HepG2 (cell line): ENCODE data around the gene ARHGEF6. TPM values are rescaled to one million over a fixed set of nuclear protein-coding genes. Genes with fewer than 3 reads are reported as not detected.

ENCODE experiments used
- ATAC-seq: fragments of 200-7000 bp; cut with Tn5 transposase; 3 replicates; pipeline ENCODE4 v1.9.1; 2020; ENCODE audit warnings: mild to moderate bottlenecking, moderate library complexity
- BruUV-seq: library from RNA; stranded (reverse); fragments of 400-500 nt; replicated peaks from 2 replicates; lab custom pipeline; 2021; lab: Mats Ljungman, UMichigan
- CTCF ChIA-PET: fragments of 300-600 bp; formaldehyde crosslinking; extraction: SDS; loops from one replicate; lab custom pipeline; 2021; ENCODE audit warnings: low total read pairs, inconsistent platforms, low intra/inter-chr PET ratio; lab: Yijun Ruan, JAX
- POLR2A ChIA-PET: fragments of 350-600 bp; sonication (Branson Sonifier 250); formaldehyde crosslinking; loops from one replicate; lab custom pipeline; 2020; ENCODE audit warnings: antibody characterized with exemption, inconsistent platforms; lab: Yijun Ruan, JAX
- DNase-seq: peaks from one replicate; pipeline ENCODE4 v3.0.0-alpha.2; 2015; ENCODE audit warnings: low spot score
- FAIRE-seq: peaks from 3 replicates; lab custom pipeline; 2011; peaks lifted over from hg19 to GRCh38; lab: Jason Lieb, UNC
- H2AFZ ChIP-seq: one replicate; pipeline ENCODE4 v1.6.1; 2011; ENCODE audit warnings: low read length, inconsistent platforms
- H3K27ac ChIP-seq: fragments of 300-600 bp; 3 replicates; pipeline ENCODE4 v1.8.0; 2011; ENCODE audit warnings: mixed run types, mild to moderate bottlenecking, mixed read lengths, low read length, inconsistent platforms; ENCODE audit not compliant: insufficient read depth; ENCODE audit errors: extremely low read length
- H3K27me3 ChIP-seq, 2 experiments: fragments of 200-600 bp in 1 of 2; 2 replicates in 1 of 2; 3 replicates in 1 of 2; pipeline versions ENCODE4 v1.6.0 to v1.8.0; 2011; ENCODE audit warnings: low read length in 2 of 2, mild to moderate bottlenecking in 2 of 2, moderate library complexity in 2 of 2, inconsistent platforms in 1 of 2; ENCODE audit not compliant: insufficient read depth in 2 of 2, control insufficient read depth in 1 of 2
- H3K36me3 ChIP-seq, 2 experiments: fragments of 200-600 bp in 1 of 2; replicated peaks in 1 of 2; 2 replicates in 1 of 2; 3 replicates in 1 of 2; pipeline versions ENCODE4 v1.5.1 to v1.8.0; 2011; ENCODE audit warnings: low read length in 2 of 2, inconsistent platforms in 1 of 2; ENCODE audit not compliant: insufficient read depth in 2 of 2, control insufficient read depth in 1 of 2
- H3K4me1 ChIP-seq: 2 replicates; pipeline ENCODE4 v1.5.1; 2012; ENCODE audit warnings: low read length, inconsistent platforms; ENCODE audit not compliant: insufficient read depth
- H3K4me2 ChIP-seq: 2 replicates; pipeline ENCODE4 v1.6.0; 2011; ENCODE audit warnings: low read depth, low read length, inconsistent platforms
- H3K4me3 ChIP-seq, 3 experiments: fragments of 200-600 bp in 1 of 3; sonication (generic), shearing (Covaris generic) in 1 of 3; replicated peaks in 1 of 3; 2 replicates each; pipeline ENCODE4 v1.5.1; 2011 to 2016; ENCODE audit warnings: low read length in 3 of 3, inconsistent platforms in 2 of 3, low read depth in 2 of 3, mild to moderate bottlenecking in 2 of 3, control low read depth in 1 of 3, mixed read lengths in 1 of 3; ENCODE audit not compliant: insufficient read depth in 1 of 3
- H3K79me2 ChIP-seq: one replicate; pipeline ENCODE4 v1.6.1; 2011; ENCODE audit warnings: low read length, inconsistent platforms; ENCODE audit not compliant: insufficient read depth
- H3K9ac ChIP-seq: 2 replicates; pipeline ENCODE4 v1.6.0; 2011; ENCODE audit warnings: mild to moderate bottlenecking, low read depth, low read length, inconsistent platforms; ENCODE audit not compliant: insufficient read depth
- H3K9me3 ChIP-seq: 2 replicates; pipeline ENCODE4 v1.5.1; 2012; ENCODE audit warnings: mild to moderate bottlenecking, low read length
- H4K20me1 ChIP-seq: 2 replicates; pipeline ENCODE4 v1.6.0; 2011; ENCODE audit warnings: inconsistent platforms, mild to moderate bottlenecking, low read length, moderate library complexity; ENCODE audit not compliant: insufficient read depth
- CTCF ChIP-seq: sonication (generic); formaldehyde crosslinking; IDR thresholded peaks from 2 replicates; pipeline ENCODE4 v1.5.0; 2020; ENCODE audit warnings: mild to moderate bottlenecking, missing genetic modification reagents, moderate library complexity
- GTF3A ChIP-seq: sonication (generic); formaldehyde crosslinking; conservative IDR thresholded peaks from 2 replicates; pipeline ENCODE4 v1.4.0; 2020; ENCODE audit warnings: mild to moderate bottlenecking, missing genetic modification reagents
- HNF4G ChIP-seq, 2 experiments: sonication (generic) in 1 of 2; formaldehyde crosslinking in 1 of 2; IDR thresholded peaks; 2 replicates each; pipeline versions ENCODE4 v1.4.0 to v1.6.1; 2011 to 2020; ENCODE audit warnings: borderline replicate concordance in 2 of 2, low read depth in 2 of 2, mild to moderate bottlenecking in 2 of 2, low read length in 1 of 2, missing genetic modification reagents in 1 of 2, moderate library complexity in 1 of 2
- MAFK ChIP-seq, 2 experiments: IDR thresholded peaks in 1 of 2; conservative IDR thresholded peaks in 1 of 2; 2 replicates each; pipeline ENCODE4 v1.6.1; 2011; ENCODE audit warnings: improper control_type of control experiment in 2 of 2, low read length in 2 of 2
- NR2F1 ChIP-seq, 2 experiments: fragments of 450-650 bp in 1 of 2; formaldehyde crosslinking in 1 of 2; IDR thresholded peaks; 2 replicates each; pipeline versions ENCODE4 v1.5.0 to v1.6.1; 2016 to 2020; ENCODE audit warnings: mild to moderate bottlenecking in 1 of 2, missing compliant biosample characterization in 1 of 2, missing genetic modification reagents in 1 of 2, moderate library complexity in 1 of 2
- ZNF451 ChIP-seq: sonication (generic); formaldehyde crosslinking; IDR thresholded peaks from 2 replicates; pipeline ENCODE4 v1.5.0; 2020; ENCODE audit warnings: mild to moderate bottlenecking, missing genetic modification reagents
- ZNF629 ChIP-seq: sonication (generic); formaldehyde crosslinking; conservative IDR thresholded peaks from 2 replicates; pipeline ENCODE4 v1.5.0; 2020; ENCODE audit warnings: missing genetic modification reagents
- WGBS: methylation state at CpG from one replicate; pipeline ENCODE4 v1.1.6; 2017; ENCODE audit warnings: low lambda C conversion rate; 5-methylcytosine and 5-hydroxymethylcytosine counted together
- in situ Hi-C: cut with HindIII; loops from 2 replicates; pipeline ENCODE4 v1.10.0; 2017; ENCODE audit warnings: low pct_unique_long_range_greater_than_20kb; ENCODE audit not compliant: extremely low pct_ligation_motif_present
- intact Hi-C: fragments of 100-400 bp; cut with micrococcal nuclease; formaldehyde crosslinking; loops from one replicate; pipeline ENCODE4 v1.10.0; 2022; ENCODE audit not compliant: unreplicated experiment
- polyA plus RNA-seq, 8 experiments: library from polyadenylated mRNA; depleted of rRNA in 3 of 8; stranded (reverse) in 7 of 8; unstranded in 1 of 8; fragments of >200 nt; fragmentation: Illumina TruSeq in 4 of 8; extraction: Trizol in 4 of 8; gene quantifications; 2 replicates each; pipeline versions ENCODE4 v1.2.1 to v1.2.3, GENCODE V29; 2011 to 2016; ENCODE audit warnings: low read depth in 4 of 8, missing spikeins in 1 of 8, mixed read lengths in 1 of 8; ENCODE audit not compliant: insufficient read depth in 1 of 8
- total RNA-seq, 5 experiments: library from RNA; depleted of rRNA; stranded (reverse); fragments of >200 nt; fragmentation: Illumina TruSeq; extraction: Trizol; gene quantifications; 2 replicates each; pipeline ENCODE4 v1.2.3, GENCODE V29; 2016; ENCODE audit warnings: low read depth in 1 of 5

The ARHGEF6 gene
- total and polyA plus RNA-seq, 2 of the 13 experiments (the other 11 are each of a cell fraction or from before 2014, with no cell fraction given): 0.03 TPM; not detected in 1

GRCh38 chrX:136710325-136710951 is 70.3 kb downstream of the ARHGEF6 start:
- Histone ChIP-seq H3K4me2 (no peak overlapping the region), H3K9me3 (no peaks in the 10 kb centered on the region), H3K27me3 (no peaks in the 10 kb centered on the region), H3K27ac (no peak overlapping the region), H2AFZ (no peak overlapping the region), H3K4me3 (no peak overlapping the region), H3K36me3 (no peaks in the 10 kb centered on the region), H4K20me1 (no peaks in the 10 kb centered on the region), H3K4me1 (no peaks in the 10 kb centered on the region), H3K9ac (no peak overlapping the region), H3K79me2 (no peaks in the 10 kb centered on the region)
- peak in 1 of 2 experiments; percentile 40; a peak in 1 of 4 replicates for TF ChIP-seq MAFK (conservative IDR thresholded peaks at IDR 0.05 in 1 of 2, IDR thresholded peaks at IDR 0.05 in 1 of 2; ENCODE audit: low read length in 2 of 2)
- TF ChIP-seq HNF4G (IDR thresholded peaks at IDR 0.05; ENCODE audit: borderline replicate concordance, low read depth, low read length): no peak
- TF ChIP-seq HNF4G (CRISPR knock-in tag; IDR thresholded peaks at IDR 0.05; ENCODE audit: borderline replicate concordance, low read depth): no peak
- DNase-seq (no peak), ATAC-seq (no peak), FAIRE-seq (no peak)
- no TSS peak for BruUV-seq
- ChIA-PET POLR2A (no interaction called here), CTCF (no interaction called here)
- WGBS: 0% methylated on average over 1 of the region's 2 CpGs
- intact Hi-C loops (loop anchor here (5.0 kb wide), 1 partner anchor 342 kb away; no protein-coding TSS in a partner anchor), in situ Hi-C loops (loop anchor here (25.0 kb wide), 1 partner anchor 202 kb away; no protein-coding TSS in a partner anchor)

GRCh38 chrX:136708348-136708747 is 72.4 kb downstream of the ARHGEF6 start:
- no TSS peak for BruUV-seq
- 0% methylated on average over 1 of the region's 1 CpG for WGBS
- intact Hi-C loops: no loop called here
- no peak for DNase-seq
- H3K79me2 ChIP-seq: no peaks in the 10 kb centered on the region
- H3K4me3 ChIP-seq: no peak overlapping the region
- H3K4me2 ChIP-seq: no peak overlapping the region
- H2AFZ ChIP-seq: no peak overlapping the region
- H3K27ac ChIP-seq: no peak overlapping the region
- ChIA-PET POLR2A (no interaction called here), CTCF (no interaction called here)
- H3K9me3 ChIP-seq: no peaks in the 10 kb centered on the region
- no peaks in the 10 kb centered on the region for H3K4me1 ChIP-seq
- no peak overlapping the region for H3K9ac ChIP-seq
- FAIRE-seq: no peak
- H3K27me3 ChIP-seq: no peaks in the 10 kb centered on the region
- H4K20me1 ChIP-seq: no peaks in the 10 kb centered on the region
- H3K36me3 ChIP-seq: no peaks in the 10 kb centered on the region
- TF ChIP-seq CTCF (CRISPR knock-in tag) (0 out of 2 replicates have a peak, but pooled peaks have one; percentile 9), ZNF451 (no peak), NR2F1 (CRISPR knock-in tag; IDR thresholded peaks at IDR 0.05) (no peak), GTF3A (CRISPR knock-in tag) (no peak), ZNF629 (CRISPR knock-in tag) (no peak)
- TF ChIP-seq, all 625 proteins: peak for 1
- ATAC-seq: peak; percentile 43; the same call in 1 of the 3 replicates
- in situ Hi-C loops: loop anchor here (25.0 kb wide), 1 partner anchor 204 kb away; no protein-coding TSS in a partner anchor
